ENCODE measurements around the gene SMYD1. TPM values are rescaled to one million over a fixed set of nuclear protein-coding genes. Genes with fewer than 3 reads are reported as not detected.

Gene SMYD1
- total RNA-seq, 1 donor from 2014 or later: not detected

GRCh38 chr2:88088999-88089398 is 21.4 kb downstream of the SMYD1 start:
- DNase-seq: no peak

GRCh38 chr2:88090446-88091283 is 23.0 kb downstream of the SMYD1 start:
- DNase-seq: peak; percentile 28

- no peak for DNase-seq
Observed at GRCh38 chr2:88091943-88092342, 24.3 kb downstream of the SMYD1 start.

GRCh38 chr2:88092773-88093172 is 25.1 kb downstream of the SMYD1 start:
- no peak for DNase-seq

GRCh38 chr2:88095022-88095421 is 27.4 kb downstream of the SMYD1 start:
- DNase-seq: no peak

- no peak for DNase-seq
Observed at GRCh38 chr2:88096708-88097107, 29.1 kb downstream of the SMYD1 start.

- no peak for DNase-seq
Observed at GRCh38 chr2:88097192-88097591, 29.6 kb downstream of the SMYD1 start.

GRCh38 chr2:88097891-88098557 is 30.4 kb downstream of the SMYD1 start:
- no peak for DNase-seq

GRCh38 chr2:88098558-88098900 is 30.9 kb downstream of the SMYD1 start:
- DNase-seq: no peak

- no peak for DNase-seq
Observed at GRCh38 chr2:88099798-88100488, 32.3 kb downstream of the SMYD1 start.

GRCh38 chr2:88100489-88100858 is 32.8 kb downstream of the SMYD1 start:
- DNase-seq: no peak

GRCh38 chr2:88108796-88109195 is 41.2 kb downstream of the SMYD1 start:
- no peak for DNase-seq

- DNase-seq: no peak
Observed at GRCh38 chr2:88110830-88111229, 43.2 kb downstream of the SMYD1 start.

GRCh38 chr2:88113069-88113468 is 45.4 kb downstream of the SMYD1 start:
- DNase-seq: no peak

GRCh38 chr2:88114889-88115288 is 47.3 kb downstream of the SMYD1 start:
- no peak for DNase-seq

- DNase-seq: no peak
Observed at GRCh38 chr2:88115825-88116518, 48.3 kb downstream of the SMYD1 start.

- DNase-seq: no peak
Observed at GRCh38 chr2:88116669-88117432, 49.2 kb downstream of the SMYD1 start.

- no peak for DNase-seq
Observed at GRCh38 chr2:88117973-88118372, 50.3 kb downstream of the SMYD1 start.

- no peak for DNase-seq
Observed at GRCh38 chr2:88121678-88122077, 54.1 kb downstream of the SMYD1 start.

GRCh38 chr2:88122141-88122884 is 54.7 kb downstream of the SMYD1 start:
- DNase-seq: no peak
